Measurements from ENCODE around the gene LHPP.
A peak's percentile ranks its signal among the peaks of the same experiment; 100 is the strongest.

The LHPP gene

DNA sequence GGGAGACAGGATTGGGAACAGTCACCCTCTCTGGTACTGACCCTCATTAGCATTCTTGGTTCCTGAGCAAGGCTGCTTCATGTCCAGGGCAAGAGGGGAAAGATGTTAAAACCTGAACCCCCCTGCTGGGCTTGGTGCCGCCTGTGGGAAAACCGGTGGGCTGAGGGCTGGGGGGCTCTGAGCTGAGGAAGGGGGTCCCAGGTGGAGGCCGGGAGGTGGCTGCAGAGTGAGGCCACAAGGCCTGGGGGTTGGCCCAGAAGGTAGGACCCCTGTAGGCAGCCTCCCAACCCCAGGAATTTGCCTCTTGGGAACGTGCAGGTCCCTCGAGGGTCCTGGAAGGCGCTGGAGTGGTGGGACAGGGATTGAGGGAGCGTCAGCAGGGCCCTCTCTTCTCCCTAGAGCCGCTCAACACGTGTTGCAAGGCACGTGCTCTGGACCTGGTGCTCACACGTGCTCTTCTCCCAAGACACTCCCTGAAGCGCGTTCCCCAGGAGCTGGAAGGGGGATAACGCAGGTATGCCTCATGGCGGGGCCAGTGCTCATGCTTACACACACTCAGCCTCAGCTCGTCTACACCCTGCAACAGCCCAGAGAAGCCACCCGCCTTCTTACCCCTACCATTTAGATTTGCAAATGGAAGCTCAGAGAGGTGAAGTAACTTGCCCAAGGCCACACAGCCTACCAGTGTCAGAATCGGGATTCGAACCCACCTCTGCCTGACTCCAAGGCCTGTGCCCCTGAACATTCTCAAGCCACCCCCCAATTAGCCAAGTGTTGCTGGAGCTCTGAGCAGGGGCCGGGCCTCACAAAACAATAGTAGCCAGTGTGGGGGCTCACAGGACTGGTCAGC, 64.4 kb downstream of the LHPP start:
- Histone ChIP-seq H3K27me3 (replicated peaks) (no peaks in the 10 kb centered on the region), H3K27ac (no peak overlapping the region), H3K36me3 (replicated peaks) (no peaks in the 10 kb centered on the region), H3K4me3 (ENCODE audit: low read depth, low read length) (no peak overlapping the region)
- TF ChIP-seq, protein P1, sequence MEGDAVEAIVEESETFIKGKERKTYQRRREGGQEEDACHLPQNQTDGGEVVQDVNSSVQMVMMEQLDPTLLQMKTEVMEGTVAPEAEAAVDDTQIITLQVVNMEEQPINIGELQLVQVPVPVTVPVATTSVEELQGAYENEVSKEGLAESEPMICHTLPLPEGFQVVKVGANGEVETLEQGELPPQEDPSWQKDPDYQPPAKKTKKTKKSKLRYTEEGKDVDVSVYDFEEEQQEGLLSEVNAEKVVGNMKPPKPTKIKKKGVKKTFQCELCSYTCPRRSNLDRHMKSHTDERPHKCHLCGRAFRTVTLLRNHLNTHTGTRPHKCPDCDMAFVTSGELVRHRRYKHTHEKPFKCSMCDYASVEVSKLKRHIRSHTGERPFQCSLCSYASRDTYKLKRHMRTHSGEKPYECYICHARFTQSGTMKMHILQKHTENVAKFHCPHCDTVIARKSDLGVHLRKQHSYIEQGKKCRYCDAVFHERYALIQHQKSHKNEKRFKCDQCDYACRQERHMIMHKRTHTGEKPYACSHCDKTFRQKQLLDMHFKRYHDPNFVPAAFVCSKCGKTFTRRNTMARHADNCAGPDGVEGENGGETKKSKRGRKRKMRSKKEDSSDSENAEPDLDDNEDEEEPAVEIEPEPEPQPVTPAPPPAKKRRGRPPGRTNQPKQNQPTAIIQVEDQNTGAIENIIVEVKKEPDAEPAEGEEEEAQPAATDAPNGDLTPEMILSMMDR (IDR thresholded peaks at IDR 0.05; ENCODE audit: low read depth, low read length, missing control alignments): no peak
- in situ Hi-C loops (cut with HindIII; ENCODE audit: low pct_ligation_motif_present, low sequenced_read_pairs): no loop called here
- DNase-seq: no peak

DNA sequence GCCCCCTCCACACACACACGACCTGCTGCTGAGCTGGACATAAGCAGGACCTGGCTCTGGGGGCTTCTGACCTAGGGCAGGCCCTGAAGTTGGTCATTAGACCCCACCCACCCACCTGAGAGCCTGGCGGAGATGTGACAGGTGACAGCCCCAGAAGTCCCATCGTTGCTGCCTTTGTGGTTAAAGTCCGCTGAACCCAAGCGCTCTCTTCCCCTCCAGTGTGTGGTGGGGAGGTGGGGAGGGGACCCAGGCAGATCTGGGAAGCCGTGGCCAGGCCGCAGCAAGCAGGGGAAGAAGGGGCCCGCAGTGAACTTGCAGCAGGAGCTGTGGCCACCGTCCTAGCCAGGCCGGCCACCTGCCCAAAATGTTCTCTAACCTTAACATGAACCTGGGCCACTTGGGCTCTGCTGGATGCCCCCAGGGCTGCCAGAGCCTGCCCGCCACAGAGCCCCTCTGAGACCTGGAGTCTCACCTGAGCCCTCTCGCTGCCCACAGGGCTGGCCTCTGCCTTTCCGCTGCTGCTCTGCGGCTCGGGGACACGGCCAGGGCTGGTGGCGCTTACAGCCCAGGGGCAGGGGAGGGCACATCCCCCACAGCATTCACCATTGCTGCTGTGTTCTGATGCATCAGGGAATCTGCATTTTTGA, 65.1 kb downstream of the LHPP start:
- H3K27ac ChIP-seq: no peak overlapping the region
- in situ Hi-C loops (cut with HindIII; ENCODE audit: low pct_ligation_motif_present, low sequenced_read_pairs): no loop called here
- H3K36me3 ChIP-seq (replicated peaks): no peaks in the 10 kb centered on the region
- H3K27me3 ChIP-seq (replicated peaks): no peaks in the 10 kb centered on the region
- H3K4me3 ChIP-seq (ENCODE audit: low read depth, low read length): no peak overlapping the region
- DNase-seq: no peak
- TF ChIP-seq, protein P1 (IDR thresholded peaks at IDR 0.05; ENCODE audit: low read depth, low read length, missing control alignments): no peak

DNA sequence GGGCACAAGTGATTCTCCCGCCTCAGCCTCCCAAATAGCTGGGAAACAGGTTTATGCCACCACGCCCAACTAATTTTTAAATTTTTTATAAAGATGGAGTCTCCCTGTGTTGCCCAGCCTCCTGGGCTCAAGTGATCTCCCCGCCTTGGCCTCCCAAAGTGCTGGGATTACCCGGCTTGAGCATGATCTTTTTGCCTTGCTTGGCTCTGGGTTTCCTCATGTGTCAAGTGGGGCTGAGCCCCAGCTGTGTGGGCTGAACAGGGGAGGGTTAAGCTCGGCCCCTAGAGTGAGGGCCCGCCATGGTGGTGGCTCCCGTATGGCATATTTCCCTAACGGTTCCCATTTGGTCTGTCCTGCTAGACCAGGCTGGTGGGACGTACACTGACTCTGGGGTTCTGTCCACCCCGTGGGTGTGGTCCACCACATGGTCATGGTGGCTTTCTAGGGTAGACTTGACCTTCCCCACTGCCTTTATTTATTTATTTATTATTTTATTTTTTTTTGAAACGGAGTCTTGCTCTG, 66.3 kb downstream of the LHPP start:
- DNase-seq: no peak

DNA sequence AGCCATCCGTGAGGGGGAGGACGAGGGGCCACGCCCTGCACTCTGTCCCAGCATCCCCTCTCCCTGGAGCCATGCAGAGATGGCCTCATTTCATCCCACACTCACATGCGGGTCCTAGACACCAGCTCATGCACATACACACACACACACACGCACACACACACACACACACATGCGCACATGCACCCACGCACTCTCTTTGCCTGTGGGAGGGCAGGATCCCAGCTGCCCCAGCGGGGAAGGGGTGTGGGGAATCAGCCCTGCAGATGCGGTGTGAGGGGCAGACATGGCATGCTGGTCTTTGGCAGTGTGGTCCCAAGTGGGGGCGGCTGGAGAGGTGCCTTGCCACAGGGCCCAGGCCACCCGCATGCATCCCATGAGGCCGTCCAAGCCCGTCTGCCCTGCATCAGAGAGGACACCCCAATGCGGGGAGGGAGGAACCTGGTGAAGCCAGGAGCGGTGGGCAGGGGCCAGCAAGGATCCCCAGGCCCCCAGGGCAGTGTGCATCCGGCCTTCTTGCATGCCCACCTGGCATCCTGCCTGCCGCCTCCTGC, 68.1 kb downstream of the LHPP start:
- TF ChIP-seq, protein P1 (IDR thresholded peaks at IDR 0.05; ENCODE audit: low read depth, low read length, missing control alignments): no peak
- in situ Hi-C loops (cut with HindIII; ENCODE audit: low pct_ligation_motif_present, low sequenced_read_pairs): no loop called here
- no peaks in the 10 kb centered on the region for H3K27me3 ChIP-seq (replicated peaks)
- no peak for DNase-seq
- H3K27ac ChIP-seq: no peak overlapping the region
- no peak overlapping the region for H3K4me3 ChIP-seq (ENCODE audit: low read depth, low read length)
- no peaks in the 10 kb centered on the region for H3K36me3 ChIP-seq (replicated peaks)

More for the DNA sequence above, 66.3 kb downstream of the LHPP start:
- Histone ChIP-seq H3K27me3 (replicated peaks) (no peaks in the 10 kb centered on the region), H3K4me3 (ENCODE audit: low read depth, low read length) (no peak overlapping the region), H3K27ac (no peak overlapping the region), H3K36me3 (replicated peaks) (no peaks in the 10 kb centered on the region)
- TF ChIP-seq, protein P1 (IDR thresholded peaks at IDR 0.05; ENCODE audit: low read depth, low read length, missing control alignments): no peak
- in situ Hi-C loops (cut with HindIII; ENCODE audit: low pct_ligation_motif_present, low sequenced_read_pairs): no loop called here

DNA sequence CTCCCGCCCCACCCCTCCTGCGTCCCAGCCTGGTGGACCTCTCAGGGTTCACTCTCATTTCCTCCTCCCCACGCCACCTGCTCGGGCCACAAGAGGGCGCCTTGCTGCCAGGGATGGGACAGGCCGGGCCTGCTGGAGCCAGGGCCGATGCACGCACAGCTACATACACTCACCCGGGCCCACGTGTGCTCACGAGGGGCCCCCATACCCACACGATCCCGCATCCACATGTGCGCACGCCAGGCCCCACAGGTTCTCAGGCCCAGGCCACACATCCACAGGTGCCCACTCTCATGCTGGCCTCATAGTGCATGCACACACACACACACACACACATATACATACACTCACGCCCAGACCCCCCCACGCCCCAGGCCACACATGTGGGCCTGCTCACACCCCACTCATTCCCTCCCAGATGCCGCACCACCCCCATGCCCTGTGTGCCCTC, 68.6 kb downstream of the LHPP start:
- H3K36me3 ChIP-seq (replicated peaks): no peaks in the 10 kb centered on the region
- TF ChIP-seq, protein P1 (IDR thresholded peaks at IDR 0.05; ENCODE audit: low read depth, low read length, missing control alignments): peak; percentile 96
- in situ Hi-C loops (cut with HindIII; ENCODE audit: low pct_ligation_motif_present, low sequenced_read_pairs): no loop called here
- no peak overlapping the region for H3K4me3 ChIP-seq (ENCODE audit: low read depth, low read length)
- H3K27me3 ChIP-seq (replicated peaks): no peaks in the 10 kb centered on the region
- no peak overlapping the region for H3K27ac ChIP-seq
- DNase-seq: peak; percentile 66
